Endothelial cell of hepatic sinusoid (primary cell): ENCODE measurements around the gene ANKMY1.
"Not testable (repeated sequence)": the region's sequence is repeated elsewhere in the genome, so short reads cannot be mapped to it uniquely, and the experiment has no call there.

Source experiments
- in situ Hi-C: cut with HindIII; loops from 2 replicates; pipeline ENCODE4 v1.10.0; 2017; ENCODE audit warnings: low sequenced_read_pairs

The ANKMY1 gene

GRCh38 chr2:240509667-240510512, 47.9 kb downstream of the ANKMY1 start:
- in situ Hi-C loops = loop anchor here (5.0 to 25.0 kb wide), 2 partner anchors 38 to 277 kb away; no protein-coding TSS in a partner anchor

- in situ Hi-C loops = loop anchor here (5.0 to 25.0 kb wide), 2 partner anchors 37 to 278 kb away; no protein-coding TSS in a partner anchor
Observed at GRCh38 chr2:240508832-240509545, 48.8 kb downstream of the ANKMY1 start.

- in situ Hi-C loops = loop anchor here (5.0 to 25.0 kb wide), 2 partner anchors 36 to 279 kb away; no protein-coding TSS in a partner anchor
Observed at GRCh38 chr2:240507778-240508251, 50.0 kb downstream of the ANKMY1 start.

GRCh38 chr2:240507060-240507777, 50.6 kb downstream of the ANKMY1 start:
- in situ Hi-C loops = loop anchor here (5.0 to 25.0 kb wide), 2 partner anchors 35 to 280 kb away; no protein-coding TSS in a partner anchor

GRCh38 chr2:240506406-240507059, 51.3 kb downstream of the ANKMY1 start:
- in situ Hi-C loops = loop anchor here (5.0 to 25.0 kb wide), 2 partner anchors 34 to 281 kb away; no protein-coding TSS in a partner anchor

GRCh38 chr2:240505910-240506309, 51.9 kb downstream of the ANKMY1 start:
- in situ Hi-C loops = loop anchor here (5.0 to 25.0 kb wide), 2 partner anchors 34 to 281 kb away; no protein-coding TSS in a partner anchor

- in situ Hi-C loops = loop anchor here (25.0 kb wide), 1 partner anchor 283 kb away; no protein-coding TSS in a partner anchor
Observed at GRCh38 chr2:240503848-240504247, 53.9 kb downstream of the ANKMY1 start.

- in situ Hi-C loops = loop anchor here (25.0 kb wide), 1 partner anchor 284 kb away; no protein-coding TSS in a partner anchor
Observed at GRCh38 chr2:240503375-240503774, 54.4 kb downstream of the ANKMY1 start.

- in situ Hi-C loops = loop anchor here (25.0 kb wide), 1 partner anchor 285 kb away; no protein-coding TSS in a partner anchor
Observed at GRCh38 chr2:240502430-240503121, 55.2 kb downstream of the ANKMY1 start.

- in situ Hi-C loops = loop anchor here (25.0 kb wide), 1 partner anchor 285 kb away; no protein-coding TSS in a partner anchor
Observed at GRCh38 chr2:240502059-240502429, 55.7 kb downstream of the ANKMY1 start.

- in situ Hi-C loops = loop anchor here (25.0 kb wide), 1 partner anchor 286 kb away; no protein-coding TSS in a partner anchor
Observed at GRCh38 chr2:240501531-240501991, 56.2 kb downstream of the ANKMY1 start.

GRCh38 chr2:240500561-240501423, 57.0 kb downstream of the ANKMY1 start:
- in situ Hi-C loops = loop anchor here (25.0 kb wide), 1 partner anchor 287 kb away; no protein-coding TSS in a partner anchor

- in situ Hi-C loops = loop anchor here (25.0 kb wide), 1 partner anchor 288 kb away; no protein-coding TSS in a partner anchor
Observed at GRCh38 chr2:240499309-240500301, 58.2 kb downstream of the ANKMY1 start.

GRCh38 chr2:240498958-240499260, 58.9 kb downstream of the ANKMY1 start:
- in situ Hi-C loops = no loop called here

- in situ Hi-C loops = no loop called here
Observed at GRCh38 chr2:240498171-240498957, 59.4 kb downstream of the ANKMY1 start.

- in situ Hi-C loops = not testable (repeated sequence)
Observed at GRCh38 chr2:240497082-240497481, 60.7 kb downstream of the ANKMY1 start.
